Left ventricle myocardium superior (tissue), 1 donor: ENCODE data around the gene ABR. TPM values are rescaled to one million over a fixed set of nuclear protein-coding genes. Genes with fewer than 3 reads are reported as not detected.
A peak's percentile ranks its signal among the peaks of the same experiment; 100 is the strongest.
"Not testable (repeated sequence)": the region's sequence is repeated elsewhere in the genome, so short reads cannot be mapped to it uniquely, and the experiment has no call there.

ENCODE experiments used
- ATAC-seq: fragments of 200-7000 bp; cut with Tn5 transposase; one replicate; pipeline ENCODE4 v1.9.1; 2020; ENCODE audit warnings: mild to moderate bottlenecking, moderate library complexity
- DNase-seq: peaks from one replicate; pipeline ENCODE4 v3.0.0-alpha.2; 2020
- intact Hi-C: fragments of 100-400 bp; cut with micrococcal nuclease; formaldehyde crosslinking; loops from one replicate; pipeline ENCODE4 v1.11.0; 2022
- total RNA-seq: library from RNA; stranded (reverse); fragmentation: NEBNext Ultra II Directional; extraction: Animal tissue kit (Norgen Biotek cat#: 25700); gene quantifications from one replicate; pipeline ENCODE4 v1.2.1, GENCODE V29; 2021
- donor health status: DM: no; HTN: yes; CAD: no; lungs with severe emphysema.

The ABR gene
- total RNA-seq, 1 donor from 2014 or later = 167 TPM

DNA sequence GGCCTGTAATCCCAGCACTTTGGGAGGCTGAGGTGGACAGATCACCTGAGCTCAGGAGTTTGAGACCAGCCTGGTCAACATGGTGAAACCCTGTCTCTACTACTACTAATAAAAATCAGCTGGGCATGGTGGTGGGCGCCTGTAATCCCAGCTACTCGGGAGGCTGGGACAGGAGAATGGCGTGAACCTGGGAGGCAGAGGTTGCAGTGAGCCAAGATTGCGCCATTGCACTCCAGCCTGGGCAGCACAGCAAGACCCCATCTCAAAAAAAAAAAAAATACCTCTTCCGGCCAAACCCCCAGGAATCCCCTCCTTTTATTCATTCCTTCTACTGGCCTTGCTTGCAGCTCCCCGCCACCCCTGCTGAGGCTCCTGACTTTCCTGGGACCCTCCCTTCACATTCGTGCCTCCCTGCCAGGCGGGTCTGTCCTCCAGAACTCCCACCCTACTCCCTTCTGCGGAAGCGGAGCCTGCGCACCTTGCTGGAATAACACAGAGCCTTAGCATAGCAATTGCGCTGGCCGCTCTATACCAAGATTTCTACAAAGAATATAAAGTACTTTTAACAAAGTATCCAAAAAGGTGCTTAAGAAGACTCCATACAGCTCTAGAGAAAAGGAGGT, 135.3 kb downstream of the ABR start:
- intact Hi-C loops = loop anchor here (10.0 kb wide), 1 partner anchor 250 kb away; no protein-coding TSS in a partner anchor
- peak; percentile 24 for DNase-seq
- ATAC-seq = not testable (repeated sequence)

DNA sequence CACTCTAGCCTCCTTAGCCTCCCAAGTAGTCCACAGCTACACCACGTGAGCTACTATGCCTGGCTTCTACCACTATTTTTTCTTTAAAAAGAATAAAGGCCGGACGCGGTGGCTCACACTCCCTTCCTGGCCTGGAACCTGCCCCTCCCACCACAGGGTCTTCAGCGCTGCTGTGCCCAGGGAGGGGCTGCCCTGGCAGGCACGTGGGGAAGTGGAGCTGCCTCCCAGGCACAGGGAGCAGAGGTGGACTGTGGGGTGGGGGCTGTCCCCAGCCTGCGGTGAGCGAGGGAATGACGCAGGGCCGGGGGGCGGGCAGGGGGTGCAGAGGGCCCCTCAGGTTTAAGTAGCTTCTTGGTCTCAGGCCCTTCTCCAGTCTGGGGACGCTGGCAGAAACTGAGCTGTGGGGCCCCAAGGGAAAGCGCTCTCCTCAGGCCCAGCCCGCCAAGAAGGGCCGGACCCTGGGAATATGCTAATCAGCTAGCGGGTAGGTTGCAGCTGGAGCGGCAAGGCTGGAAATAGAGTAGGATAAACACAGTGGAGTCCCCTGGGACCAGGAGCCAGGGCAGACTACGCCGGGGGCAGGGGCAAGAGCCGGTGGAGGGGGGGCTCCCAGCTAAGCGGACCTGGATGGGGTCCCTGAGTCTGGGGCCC, 136.1 kb downstream of the ABR start:
- DNase-seq = peak; percentile 85
- intact Hi-C loops = loop anchor here (10.0 kb wide), 1 partner anchor 249 kb away; no protein-coding TSS in a partner anchor
- peak; percentile 54 for ATAC-seq

DNA sequence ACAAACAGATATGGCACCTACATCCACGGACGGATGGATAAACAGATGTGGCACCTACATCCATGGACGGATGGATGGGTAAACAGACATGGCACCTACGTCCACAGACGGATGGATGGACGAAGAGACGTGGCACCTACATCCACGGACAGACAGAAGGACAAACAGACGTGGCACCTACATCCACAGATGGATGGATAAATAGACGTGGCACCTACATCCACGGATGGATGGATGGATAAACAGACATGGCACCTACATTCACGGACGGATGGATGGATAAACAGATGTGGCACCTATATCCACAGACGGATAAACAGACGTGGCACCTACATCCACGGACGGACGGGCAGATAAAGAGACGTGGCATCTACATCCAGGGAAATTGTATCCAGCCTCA, 137.3 kb downstream of the ABR start:
- intact Hi-C loops = loop anchor here (10.0 kb wide), 1 partner anchor 248 kb away; no protein-coding TSS in a partner anchor
- DNase-seq (peak; percentile 5), ATAC-seq (no peak)

DNA sequence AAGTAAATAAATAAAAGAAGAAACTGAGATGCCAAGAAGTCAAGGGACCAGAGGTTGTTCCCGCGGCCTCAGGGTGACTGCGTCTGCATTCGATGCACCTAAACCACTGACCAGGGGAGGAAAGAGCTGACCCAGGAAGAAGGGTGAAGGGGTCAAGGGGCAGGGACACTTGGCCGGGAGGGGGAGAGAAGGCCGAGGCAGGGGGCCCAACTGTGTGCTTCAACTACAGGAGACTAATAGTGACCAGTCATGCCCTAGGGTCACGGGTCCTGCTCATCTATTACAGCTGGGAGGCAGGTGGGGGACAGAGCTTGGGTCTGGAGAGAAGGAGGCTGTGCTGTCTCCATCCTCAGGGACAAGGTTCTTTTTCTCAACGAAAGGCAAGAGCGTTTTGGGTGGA, 138.0 kb downstream of the ABR start:
- peak; percentile 20 for DNase-seq
- intact Hi-C loops = loop anchor here (10.0 kb wide), 1 partner anchor 247 kb away; no protein-coding TSS in a partner anchor
- no peak for ATAC-seq

DNA sequence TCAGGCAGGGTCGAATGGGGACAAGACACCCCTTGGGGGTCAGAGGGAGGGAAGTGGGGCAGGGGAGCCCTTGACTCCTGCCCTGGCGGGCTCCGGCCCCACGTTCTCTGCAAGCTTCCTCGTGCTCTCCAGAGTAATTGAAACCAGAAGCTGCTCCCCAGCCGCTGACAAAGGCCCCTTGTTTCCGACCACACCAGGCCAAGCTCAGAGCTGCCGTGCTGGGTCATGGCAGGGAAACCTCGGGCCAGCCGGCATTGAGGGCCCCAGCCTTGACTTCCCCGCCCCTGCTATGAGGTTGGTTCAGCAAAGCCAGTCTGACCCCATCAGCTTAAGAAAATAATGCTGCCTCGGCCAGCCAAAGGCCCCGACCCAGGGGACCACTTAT, 139.6 kb downstream of the ABR start:
- ATAC-seq = peak; percentile 14
- intact Hi-C loops = loop anchor here (10.0 kb wide), 1 partner anchor 245 kb away; no protein-coding TSS in a partner anchor
- DNase-seq = peak; percentile 64

DNA sequence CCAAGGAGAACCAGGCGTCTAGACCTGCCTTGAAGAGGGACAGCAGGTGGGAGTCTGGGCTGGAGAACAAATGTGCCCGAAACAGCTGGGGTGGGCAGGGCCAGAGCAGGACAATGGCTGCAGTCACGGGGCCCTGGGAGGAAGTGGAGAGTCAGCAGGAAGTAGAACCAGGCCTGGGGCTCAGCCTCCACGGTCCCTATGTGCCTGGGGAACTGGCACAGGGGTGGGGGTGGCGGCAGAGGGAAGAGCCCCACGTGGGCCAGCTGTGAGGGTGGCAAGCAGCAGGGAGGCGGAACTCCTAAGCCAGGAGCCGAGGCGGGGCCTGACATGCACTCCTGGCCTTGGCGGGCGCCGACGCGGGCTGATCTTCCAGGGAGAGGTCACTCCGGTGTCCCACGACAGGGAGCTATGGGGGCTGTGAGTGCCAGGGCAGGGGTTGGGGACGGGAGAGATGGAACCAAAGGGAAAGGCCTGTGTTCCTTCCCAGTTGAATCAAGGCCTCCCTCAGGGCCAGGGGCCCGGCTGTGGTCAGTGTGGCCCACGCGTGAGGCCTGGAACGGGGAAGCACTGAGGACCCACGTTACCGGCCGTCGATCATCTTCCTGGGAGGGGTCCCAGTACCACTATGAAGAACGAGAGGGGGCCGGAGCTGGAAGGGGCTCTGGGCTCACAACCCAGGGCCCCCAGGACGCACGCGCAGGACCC, 140.1 kb downstream of the ABR start:
- peak; percentile 73 for ATAC-seq

DNA sequence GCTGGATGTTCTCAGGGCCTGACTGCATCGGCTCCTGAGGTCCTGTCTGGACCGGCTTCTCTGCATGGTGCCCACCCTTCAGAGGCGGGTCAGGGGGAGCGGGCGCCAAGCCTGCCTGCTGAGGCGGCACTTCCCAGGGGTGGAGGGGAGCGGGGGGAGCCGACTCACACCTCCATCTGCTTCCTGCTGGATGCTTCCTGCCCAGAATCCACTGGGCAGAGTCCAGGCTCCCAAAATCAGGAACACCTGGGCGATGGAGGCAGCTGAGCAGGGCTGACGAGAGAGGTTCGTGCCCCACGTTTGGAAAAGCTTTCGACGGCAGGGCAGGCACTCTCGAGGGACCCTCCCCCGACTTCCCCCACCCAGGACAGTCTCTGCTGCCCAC, 140.7 kb downstream of the ABR start:
- intact Hi-C loops = no loop called here
- no peak for DNase-seq
- no peak for ATAC-seq

More for the DNA sequence above, 140.1 kb downstream of the ABR start:
- DNase-seq = peak; percentile 87
- intact Hi-C loops = loop anchor here (10.0 kb wide), 1 partner anchor 245 kb away; no protein-coding TSS in a partner anchor

DNA sequence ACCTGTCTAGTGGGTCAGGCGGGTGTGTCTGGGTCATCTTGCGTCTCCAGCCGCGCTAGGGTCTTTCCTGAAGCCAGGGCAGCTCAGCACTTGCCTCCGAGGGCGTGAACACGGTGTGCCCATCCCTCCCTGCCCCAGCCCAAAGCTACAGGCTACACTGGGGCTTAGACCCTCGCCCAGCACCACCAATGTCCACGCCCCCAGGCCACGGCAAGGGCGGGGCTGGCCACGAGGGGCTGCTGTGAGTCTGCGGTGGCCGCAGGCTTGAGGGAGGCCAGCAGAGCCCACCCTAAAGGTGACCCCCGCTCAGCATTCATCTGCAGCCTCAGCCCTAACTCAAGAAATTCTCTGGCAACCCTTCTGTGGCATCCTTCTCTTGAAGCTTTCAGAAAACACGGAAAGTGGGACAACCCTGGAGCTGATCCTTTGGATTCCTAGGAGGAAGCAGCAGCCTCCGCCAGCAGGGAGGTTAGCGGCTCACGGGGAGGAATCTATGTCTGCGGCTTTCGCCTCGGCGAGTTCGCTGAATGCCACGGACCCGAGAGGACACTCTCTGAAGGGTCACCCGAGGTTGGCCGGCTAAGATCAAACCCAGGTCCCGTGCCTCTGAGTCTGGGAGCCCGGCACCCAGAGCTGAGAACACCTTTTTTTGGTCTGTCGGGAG, 141.2 kb downstream of the ABR start:
- no peak for ATAC-seq
- intact Hi-C loops = no loop called here
- DNase-seq = no peak

DNA sequence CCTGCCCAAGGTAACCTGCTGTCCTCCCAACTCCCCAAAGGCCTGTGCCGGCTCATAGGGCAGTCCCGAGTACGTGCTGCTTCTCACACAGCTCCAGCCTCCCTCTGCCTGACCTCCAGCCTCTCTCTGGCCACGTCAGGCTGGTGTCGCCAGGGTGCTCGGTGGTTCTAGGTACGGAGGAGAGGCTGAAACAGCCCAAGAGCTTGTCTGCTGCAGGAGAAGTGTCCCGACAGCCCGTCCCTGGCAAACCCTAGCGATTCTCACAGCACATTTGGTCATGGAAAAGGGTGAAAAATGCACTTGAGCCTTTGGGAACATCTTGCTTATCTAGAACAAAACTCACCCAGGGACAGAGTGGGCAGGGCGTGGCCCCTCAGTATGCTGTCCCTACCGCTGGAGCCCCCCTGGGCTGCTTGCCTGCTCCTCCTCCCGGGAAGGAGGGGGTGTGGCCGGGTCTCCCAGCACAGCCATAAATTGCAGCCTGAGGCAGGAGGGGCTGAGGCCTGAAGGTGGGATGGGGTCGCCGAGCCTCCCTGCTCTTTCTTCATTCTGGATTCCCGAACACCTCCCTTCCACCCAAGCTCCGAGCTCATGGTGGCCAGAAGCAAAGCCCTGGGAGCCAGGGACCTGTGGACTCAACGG, 142.4 kb downstream of the ABR start:
- no peak for ATAC-seq
- intact Hi-C loops = no loop called here
- no peak for DNase-seq

DNA sequence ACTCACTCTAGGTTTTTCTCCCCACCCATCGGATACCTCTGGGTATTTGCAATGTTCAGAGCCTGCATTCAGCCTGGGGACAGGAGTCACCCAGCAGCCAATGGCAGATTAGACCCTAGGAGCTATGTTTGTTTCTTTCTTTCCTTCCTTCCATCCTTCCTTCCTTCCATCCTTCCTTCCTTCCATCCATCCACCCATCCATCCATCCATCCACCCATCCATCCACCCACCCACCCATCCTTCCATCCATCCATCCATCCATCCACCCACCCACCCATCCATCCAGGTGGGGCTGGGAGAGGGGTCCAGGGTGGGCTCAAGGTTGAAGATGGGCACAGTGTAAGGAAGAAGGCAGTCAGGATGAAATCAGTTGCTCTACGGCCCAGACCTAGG, 142.9 kb downstream of the ABR start:
- intact Hi-C loops = no loop called here
- no peak for ATAC-seq
- DNase-seq = no peak

DNA sequence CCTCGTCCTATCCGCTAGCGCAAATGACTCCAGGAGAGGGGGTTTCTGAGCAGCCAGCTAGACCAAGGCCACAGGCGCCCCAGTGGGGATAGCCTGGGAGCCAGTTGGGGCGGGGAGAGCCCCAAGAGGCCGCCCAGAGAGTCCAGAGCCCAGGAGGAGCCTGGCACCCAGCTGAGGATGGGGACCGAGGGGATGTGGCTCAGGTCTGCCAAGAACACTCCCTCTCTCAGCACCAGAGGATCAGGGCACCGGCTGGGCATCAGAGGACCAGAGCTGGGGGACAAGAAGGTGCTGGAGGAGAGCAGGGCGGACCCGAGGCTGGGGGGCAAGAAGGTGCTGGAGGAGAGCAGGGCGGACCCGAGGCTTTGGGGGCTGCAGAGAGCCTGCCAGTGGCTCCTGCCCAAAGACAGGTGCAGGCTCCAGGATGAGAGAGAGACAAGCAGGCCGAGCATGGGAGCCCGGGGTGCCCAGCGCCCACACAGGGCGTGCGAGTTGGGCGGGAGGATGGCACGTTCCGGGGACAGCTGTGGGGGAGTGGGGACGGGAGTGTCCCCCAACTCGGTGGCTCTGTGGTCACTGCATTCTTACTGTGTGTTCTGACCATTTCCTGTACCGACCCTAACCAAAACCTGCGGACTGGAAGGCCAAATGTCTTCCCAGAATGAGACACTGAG, 143.5 kb downstream of the ABR start:
- DNase-seq (no peak), ATAC-seq (no peak)
- intact Hi-C loops = no loop called here

DNA sequence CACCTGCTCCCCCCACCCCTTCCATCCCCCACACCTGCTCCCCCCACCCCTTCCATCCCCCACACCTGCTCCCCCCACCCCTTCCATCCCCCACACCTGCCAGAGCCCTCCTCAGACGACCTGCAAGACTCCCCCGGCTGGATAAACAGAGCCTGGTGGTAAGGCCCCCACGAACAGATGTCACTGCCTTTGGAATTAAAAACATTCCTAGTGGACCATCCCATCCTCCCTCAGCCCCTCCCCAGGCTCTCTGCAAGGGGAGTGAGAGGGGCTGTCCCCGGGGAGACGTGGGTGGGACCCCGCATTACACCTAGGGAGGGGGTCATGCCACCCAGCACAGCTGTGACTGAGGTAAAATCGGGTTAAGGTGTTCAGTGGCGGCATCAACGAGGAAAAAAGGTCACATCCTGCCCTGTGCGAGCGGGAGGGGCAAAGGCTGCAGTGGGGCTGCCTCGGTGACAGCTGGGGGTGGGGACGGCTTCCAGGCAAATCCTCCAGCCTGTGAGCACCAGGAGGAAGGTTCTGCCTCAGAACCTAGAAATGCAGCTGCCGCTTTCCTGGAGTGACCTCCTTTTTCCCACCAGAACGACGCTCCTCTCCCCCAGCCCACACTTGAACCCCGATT, 144.1 kb downstream of the ABR start:
- intact Hi-C loops = no loop called here
- peak; percentile 58 for DNase-seq

DNA sequence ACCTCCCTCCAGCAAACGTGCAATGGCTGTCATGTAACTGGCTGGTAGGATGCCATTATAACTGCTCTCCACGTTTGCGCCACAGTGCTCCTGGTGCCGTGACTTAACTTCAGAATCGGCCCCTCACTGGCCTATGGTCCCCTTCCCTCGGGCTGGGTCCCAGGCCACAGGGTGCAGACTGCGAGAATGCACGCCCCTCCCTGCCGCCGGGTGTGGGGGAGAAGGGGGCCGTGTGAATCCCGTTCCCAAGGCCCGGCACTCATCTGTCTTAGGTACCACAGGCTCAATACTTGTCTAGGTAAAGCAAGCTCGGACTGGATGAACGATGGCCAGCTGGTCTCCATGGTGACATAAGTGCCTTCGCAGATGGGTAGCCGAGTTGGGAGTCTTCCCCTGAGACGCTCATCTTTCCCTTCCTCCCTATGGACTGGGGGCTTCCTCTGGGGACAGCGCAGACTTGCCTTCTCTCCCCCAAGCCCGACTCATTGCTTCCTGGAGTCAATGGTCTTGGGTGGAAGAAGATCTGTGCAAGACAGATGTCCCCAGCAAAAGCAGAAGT, 145.1 kb downstream of the ABR start:
- ATAC-seq = no peak
- intact Hi-C loops = no loop called here
- no peak for DNase-seq

More for the DNA sequence above, 144.1 kb downstream of the ABR start:
- ATAC-seq = no peak

DNA sequence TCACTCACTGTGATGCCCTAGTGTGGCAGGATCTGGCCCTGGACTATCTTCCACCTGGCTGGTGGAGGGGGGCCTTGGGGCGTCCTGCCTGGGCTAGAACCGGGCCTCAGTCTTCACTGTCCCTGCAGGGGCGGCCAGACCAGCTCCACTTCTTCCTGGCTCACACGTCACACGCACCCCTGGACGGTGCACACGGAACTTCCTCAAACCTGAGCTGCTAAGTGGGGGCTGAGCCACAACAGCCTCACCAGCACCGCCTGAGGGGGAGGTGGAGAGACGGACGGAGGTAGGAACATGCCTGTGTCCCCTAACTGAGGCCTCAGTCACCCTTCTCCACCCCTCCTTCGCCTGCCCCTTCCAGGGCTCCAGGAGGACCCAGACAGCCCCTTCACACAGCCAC, 146.3 kb downstream of the ABR start:
- DNase-seq = no peak
- intact Hi-C loops = no loop called here
- no peak for ATAC-seq

DNA sequence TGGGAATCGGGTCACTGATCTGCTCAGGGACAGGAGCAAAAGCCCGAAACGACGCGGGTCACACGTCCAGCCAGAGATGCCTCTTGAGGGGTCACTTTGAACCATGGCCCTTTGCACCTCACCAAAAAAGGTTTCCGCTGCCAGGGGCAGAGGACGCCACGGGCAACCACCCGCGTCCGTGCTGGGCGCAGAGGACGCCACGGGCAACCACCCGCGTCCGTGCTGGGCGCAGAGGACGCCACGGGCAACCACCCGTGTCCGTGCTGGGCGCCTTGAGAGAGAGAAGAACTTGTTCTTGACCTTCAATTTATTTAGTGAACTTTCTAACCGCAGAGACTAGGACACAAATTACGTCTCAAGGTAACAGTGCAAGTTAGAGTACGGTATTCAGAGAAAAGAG, 147.4 kb downstream of the ABR start:
- no peak for ATAC-seq
- DNase-seq = no peak
- intact Hi-C loops = no loop called here

DNA sequence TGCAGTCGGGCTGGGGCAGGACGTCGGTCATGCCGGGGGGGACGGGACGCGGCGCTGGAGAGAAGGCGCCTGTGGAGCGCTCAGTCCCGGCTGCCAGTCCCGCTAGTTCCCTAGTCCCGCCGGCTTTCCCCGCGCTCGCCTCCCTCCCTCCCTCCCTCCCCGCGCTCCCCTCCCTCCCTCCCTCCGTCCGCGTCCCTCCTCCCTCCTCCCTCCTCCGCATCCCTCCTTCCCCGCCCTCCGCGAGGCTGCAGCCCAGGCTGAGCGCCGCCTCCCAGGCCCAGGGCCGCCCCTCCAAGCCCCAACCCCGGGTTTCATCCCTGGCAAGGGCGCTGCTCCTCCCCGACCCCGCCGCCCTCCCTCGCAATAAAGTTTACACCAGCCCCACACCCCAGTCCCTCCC, 148.1 kb downstream of the ABR start:
- peak; percentile 87 for DNase-seq
- intact Hi-C loops = no loop called here
- peak; percentile 77 for ATAC-seq

DNA sequence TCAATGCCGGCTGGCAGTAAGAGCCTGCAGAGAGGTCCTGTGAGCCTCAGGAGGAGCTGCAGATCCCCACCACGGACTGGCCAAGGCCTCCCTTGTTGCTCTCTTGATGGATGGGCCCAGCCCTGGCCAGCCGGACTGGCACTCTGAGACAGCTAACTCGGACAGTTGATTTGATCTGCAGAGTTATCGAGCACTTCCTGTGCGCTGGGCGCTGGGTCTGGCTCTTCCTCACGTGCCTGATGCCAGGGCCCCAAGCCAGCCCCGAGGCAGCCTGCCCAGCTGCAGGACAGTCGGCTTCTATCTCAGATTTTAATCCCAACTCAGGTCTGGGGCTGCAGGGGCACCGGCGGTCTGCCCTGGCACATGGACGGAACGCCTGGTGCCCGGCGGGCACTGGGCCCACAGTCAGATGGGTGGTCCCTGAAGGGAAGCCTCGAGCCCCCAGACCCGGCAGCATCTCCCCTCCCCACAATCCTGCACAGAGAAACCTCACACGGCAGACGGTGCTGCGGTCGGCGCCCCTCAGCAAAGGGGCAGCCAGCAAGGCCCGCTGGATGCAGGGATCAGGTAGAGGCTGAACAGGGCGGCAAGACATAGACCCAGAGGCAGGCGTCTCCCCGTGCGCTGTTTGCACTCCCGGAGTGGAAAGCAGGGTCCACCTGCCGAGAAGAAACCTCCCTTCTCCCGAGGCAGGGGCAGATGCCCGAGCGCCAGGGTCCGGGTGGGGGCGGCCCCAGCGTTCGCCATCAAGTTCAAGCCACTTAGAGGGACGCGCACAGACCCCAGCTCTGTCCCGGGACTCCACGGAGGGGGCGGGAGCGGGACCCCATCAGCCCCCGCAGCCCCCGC, 148.9 kb downstream of the ABR start:
- intact Hi-C loops = no loop called here
- ATAC-seq (peak; percentile 49), DNase-seq (peak; percentile 84)
